GM03348 (cell line): ENCODE measurements around the gene RPL41.
A peak's percentile ranks its signal among the peaks of the same experiment; 100 is the strongest.
"Not testable (repeated sequence)": the region's sequence is repeated elsewhere in the genome, so short reads cannot be mapped to it uniquely, and the experiment has no call there.

Experiments
- DNase-seq: peaks from one replicate; pipeline ENCODE4 v3.0.0; 2012; ENCODE audit warnings: low spot score

Gene RPL41

GRCh38 chr12:56103066-56103711, 13.2 kb upstream of the RPL41 start:
- no peak for DNase-seq

GRCh38 chr12:56103823-56104108, 12.7 kb upstream of the RPL41 start:
- no peak for DNase-seq

GRCh38 chr12:56104109-56104814, 12.2 kb upstream of the RPL41 start, which contains the start of gene PA2G4:
TSS of gene PA2G4 (plus strand) at chr12:56104559. CDS start at chr12:56104738, 179 bp downstream.
- DNase-seq: peak; percentile 95

- no peak for DNase-seq
Measured at GRCh38 chr12:56104815-56105608, 11.4 kb upstream of the RPL41 start.

- DNase-seq: no peak
Measured at GRCh38 chr12:56105609-56105902, 10.9 kb upstream of the RPL41 start.

GRCh38 chr12:56107242-56107641, 9.2 kb upstream of the RPL41 start:
- no peak for DNase-seq

GRCh38 chr12:56110571-56110970, 5.9 kb upstream of the RPL41 start:
- DNase-seq: no peak

- no peak for DNase-seq
Measured at GRCh38 chr12:56114084-56114483, 2.3 kb upstream of the RPL41 start.

GRCh38 chr12:56115329-56115728, 1.1 kb upstream of the RPL41 start:
- no peak for DNase-seq

GRCh38 chr12:56117082-56117706, 761 bp downstream of the RPL41 start:
- DNase-seq: not testable (repeated sequence)

- peak; percentile 92 for DNase-seq
Measured at GRCh38 chr12:56117778-56118687, 1.6 kb downstream of the RPL41 start, which contains the start of gene ZC3H10. TSS of gene ZC3H10 (plus strand) at chr12:56118266. CDS start at chr12:56120563, 2,297 bp downstream.

GRCh38 chr12:56118688-56119357, 2.4 kb downstream of the RPL41 start:
- no peak for DNase-seq

GRCh38 chr12:56119361-56119796, 2.9 kb downstream of the RPL41 start:
- peak; percentile 87 for DNase-seq

GRCh38 chr12:56120158-56120846, 3.9 kb downstream of the RPL41 start:
- DNase-seq: no peak

- DNase-seq: no peak
Measured at GRCh38 chr12:56121204-56121870, 4.9 kb downstream of the RPL41 start.

GRCh38 chr12:56122637-56123036, 6.2 kb downstream of the RPL41 start:
- DNase-seq: no peak

GRCh38 chr12:56124133-56124532, 7.7 kb downstream of the RPL41 start:
- no peak for DNase-seq

- DNase-seq: no peak
Measured at GRCh38 chr12:56126732-56127239, 10.4 kb downstream of the RPL41 start.

GRCh38 chr12:56127485-56127887, 11.1 kb downstream of the RPL41 start:
- no peak for DNase-seq
